Activated CD8-positive, alpha-beta memory T cell treated with anti-CD3 and anti-CD28 coated beads for 4 hours (primary cell): ENCODE data around the gene TLCD5.

Experiments
- DNase-seq, 2 donors: peaks; one replicate each; pipeline ENCODE4 v3.0.0-alpha.2; 2020; ENCODE audit warnings: low read depth in 2 of 2

TLCD5 gene

GRCh38 chr11:120324932-120325810, at the start of gene TLCD5:
TLCD5 (plus strand) TSS chr11:120325299; CDS start chr11:120327442, 2,143 bp downstream.
- no peak for DNase-seq

DNA sequence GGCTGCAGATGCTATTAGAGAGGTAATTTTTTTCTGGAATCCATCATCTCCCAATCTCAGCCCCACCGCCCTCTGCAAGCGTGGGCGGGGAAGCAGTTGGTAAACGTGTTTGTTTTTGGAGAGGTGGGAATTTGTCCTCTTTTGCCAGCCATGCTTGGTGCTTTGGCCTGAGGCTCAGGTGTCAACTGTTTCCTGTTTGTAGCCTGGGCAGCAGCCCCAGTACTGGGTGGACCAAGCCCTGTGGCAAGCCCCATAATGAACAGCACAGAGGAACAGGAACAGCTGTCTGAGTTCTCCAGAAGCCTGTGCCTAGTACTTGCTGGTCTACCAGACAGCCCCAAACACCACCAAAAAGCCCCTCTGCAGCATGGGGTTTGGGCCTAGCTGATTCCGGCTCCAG, 45.6 kb upstream of the TLCD5 start:
- no peak for DNase-seq

GRCh38 chr11:120280600-120281051, 44.5 kb upstream of the TLCD5 start:
- no peak for DNase-seq

GRCh38 chr11:120281143-120281795, 43.8 kb upstream of the TLCD5 start:
- no peak for DNase-seq

DNA sequence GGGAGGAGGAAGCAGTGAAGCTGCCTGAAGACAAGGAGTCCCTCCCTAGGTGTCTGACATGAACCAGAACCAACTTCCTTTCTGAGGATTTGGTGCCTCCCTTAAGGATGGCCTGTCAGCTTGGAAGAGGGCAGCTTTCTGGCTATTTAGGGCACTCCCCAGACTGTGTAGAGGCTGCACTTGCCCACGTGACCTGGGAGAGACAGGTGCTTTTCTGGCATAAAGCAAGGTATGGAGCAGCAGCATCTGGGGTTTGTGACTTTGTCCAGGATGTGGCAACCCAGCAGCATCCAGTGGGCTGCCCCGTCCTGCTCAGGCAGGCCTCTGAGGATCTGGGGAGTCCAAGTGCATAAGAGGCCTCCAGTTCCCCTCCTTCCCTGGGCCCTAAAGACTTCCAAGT, 42.0 kb upstream of the TLCD5 start:
- DNase-seq: no peak

- DNase-seq: no peak
Observed at GRCh38 chr11:120284272-120284671, 40.8 kb upstream of the TLCD5 start.

DNA sequence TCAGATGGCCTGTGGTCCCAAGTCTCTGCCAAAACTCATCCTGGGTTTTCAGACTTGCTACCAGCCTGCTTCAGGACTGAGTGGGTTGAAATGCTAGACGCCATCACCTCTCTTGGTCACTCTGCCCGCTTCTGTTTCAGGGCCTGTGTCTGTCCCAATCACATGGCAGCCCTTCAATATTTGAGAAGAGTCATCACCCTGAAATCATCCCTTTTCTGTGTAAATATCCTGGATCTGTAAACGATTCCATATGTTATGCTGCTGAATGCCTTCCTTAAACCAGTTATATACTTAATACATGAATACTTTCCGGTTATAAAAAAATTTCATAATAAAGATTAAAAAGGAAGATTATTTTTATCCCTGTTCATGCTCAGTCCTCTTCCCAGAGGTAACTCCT, 39.8 kb upstream of the TLCD5 start:
- DNase-seq: no peak

- no peak for DNase-seq
Observed at GRCh38 chr11:120288021-120288420, 37.1 kb upstream of the TLCD5 start.

DNA sequence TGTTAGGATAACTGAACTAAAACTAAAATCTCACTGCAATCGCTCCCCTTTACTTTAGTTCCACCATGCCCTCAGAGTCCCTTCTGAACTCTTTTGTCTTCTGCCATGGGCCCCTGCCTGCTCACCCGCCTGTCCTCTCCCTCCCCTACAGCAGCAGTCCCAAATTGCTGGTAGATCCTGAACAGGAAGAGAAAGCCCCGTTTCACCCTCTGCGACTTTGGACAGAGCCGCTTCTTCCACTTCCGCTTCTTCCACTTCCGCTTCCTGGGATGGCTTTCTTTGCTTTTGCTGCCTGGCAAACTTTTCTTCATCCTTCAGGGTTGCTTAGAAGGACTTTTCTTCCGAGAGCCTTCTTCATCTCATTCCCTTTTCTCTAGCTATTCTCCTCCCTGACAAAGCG, 35.7 kb upstream of the TLCD5 start:
- DNase-seq: no peak

DNA sequence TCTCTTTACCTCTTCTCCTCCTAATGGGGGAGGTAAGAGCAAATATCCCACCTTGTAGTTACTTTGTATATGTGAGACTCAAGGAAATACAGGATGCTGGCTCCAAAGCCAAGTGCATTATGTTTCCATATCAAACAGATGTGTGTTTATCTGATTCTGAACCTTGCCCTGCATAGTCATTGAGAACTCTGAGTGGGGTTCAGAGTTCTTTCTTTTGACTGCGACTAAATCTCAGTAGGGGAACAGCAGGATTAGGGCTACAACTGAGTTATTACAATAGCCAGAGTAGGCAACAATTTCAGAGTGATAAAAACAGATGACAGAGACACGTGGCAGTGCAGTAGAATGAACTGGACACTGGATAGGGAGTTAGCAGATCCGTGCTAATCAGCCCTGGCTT, 34.1 kb upstream of the TLCD5 start:
- DNase-seq: no peak

DNA sequence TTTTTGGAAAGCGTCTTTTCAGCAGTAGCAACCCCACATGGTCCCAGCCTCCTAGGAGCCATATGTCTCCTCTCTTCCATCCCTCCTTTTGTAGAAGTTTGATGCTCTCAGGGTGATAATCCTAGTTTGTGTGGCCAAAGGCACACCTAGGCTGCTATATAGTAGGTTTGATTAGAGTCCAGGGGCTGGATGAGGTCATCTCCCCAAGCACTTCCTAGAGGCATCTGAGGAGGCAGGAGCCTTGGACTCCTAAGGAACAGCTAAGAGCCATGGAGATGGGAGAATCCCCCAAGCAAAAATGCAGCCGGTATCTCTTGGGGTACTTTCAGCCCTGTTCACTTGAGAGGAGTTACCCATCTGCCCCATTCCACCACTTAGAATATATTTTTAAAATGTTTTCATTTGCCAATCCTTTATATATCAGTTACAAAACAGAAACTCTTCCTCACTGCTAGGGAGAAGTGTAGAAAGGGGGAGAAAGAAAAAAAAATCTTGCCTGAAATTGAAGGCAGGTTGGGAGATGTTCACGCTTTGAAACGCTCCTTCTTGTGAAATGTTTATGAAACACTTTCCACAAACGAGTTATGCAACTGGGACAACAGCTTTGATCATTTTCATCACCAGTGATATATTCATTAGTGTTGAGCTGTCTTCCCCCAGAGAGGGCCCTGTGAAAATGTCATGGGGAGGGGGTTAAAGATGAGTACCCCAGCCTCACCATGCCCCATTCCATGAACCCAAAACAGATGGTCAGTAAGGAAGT, 31.9 kb upstream of the TLCD5 start:
- no peak for DNase-seq

DNA sequence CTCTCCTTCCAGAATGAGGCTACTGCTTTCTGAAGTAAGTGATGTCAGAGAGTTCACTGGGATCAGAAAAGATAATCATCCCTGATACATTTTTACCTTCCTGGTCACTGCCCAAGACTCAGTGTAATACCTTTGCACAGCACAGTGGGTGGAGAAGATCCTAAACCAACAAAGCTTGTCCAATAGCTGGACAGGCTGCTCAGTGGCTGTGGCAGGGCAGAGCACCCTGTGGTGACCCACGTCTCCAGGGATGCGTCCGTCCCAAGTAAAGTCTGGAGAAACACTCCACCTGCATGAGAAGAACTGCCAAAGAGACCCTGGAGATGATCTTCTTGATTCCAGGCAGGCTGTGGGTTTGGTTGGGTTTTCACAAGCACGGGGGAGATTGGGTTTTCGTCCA, 31.0 kb upstream of the TLCD5 start:
- no peak for DNase-seq

DNA sequence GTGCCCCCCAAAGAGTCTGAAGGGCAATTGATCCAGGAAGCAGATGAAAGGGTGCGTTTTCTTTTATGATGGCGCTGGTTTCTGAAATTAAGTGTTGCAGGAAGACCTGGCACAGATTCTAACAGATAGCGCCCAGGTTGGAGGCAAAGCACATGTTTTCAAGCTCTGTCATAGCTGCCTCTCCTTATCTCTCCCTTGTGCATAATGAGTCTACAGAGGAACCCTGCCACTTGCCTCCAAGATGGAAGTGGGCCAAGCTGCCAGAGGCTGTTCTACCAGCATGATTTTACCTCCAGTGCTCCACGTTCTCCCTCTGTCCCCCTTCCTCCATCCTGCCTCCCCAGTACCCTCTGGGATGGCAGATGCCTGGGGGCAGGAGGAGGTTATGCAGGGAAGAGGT, 30.0 kb upstream of the TLCD5 start:
- DNase-seq: no peak

- DNase-seq: no peak
Observed at GRCh38 chr11:120296554-120296953, 28.5 kb upstream of the TLCD5 start.

DNA sequence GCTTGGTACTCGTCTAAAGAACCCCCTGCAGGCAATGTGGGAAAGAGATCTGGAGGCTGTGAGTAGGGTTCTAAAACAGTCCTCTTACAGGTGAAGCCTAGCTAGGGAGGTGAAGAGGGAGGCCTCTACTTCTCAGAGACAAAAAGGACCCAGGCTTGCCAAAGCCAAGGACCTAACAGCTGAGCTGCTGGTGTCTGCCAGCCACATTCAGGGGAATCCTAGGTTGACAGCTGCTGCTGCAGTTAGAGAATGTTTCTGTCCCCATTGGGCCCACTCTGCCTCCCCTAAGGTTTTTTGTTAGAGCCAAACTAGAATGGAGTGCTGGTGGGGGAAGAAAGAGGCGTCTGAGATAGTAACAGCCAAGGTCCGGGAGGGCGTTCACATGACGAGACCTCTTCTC, 26.6 kb upstream of the TLCD5 start:
- DNase-seq: no peak

DNA sequence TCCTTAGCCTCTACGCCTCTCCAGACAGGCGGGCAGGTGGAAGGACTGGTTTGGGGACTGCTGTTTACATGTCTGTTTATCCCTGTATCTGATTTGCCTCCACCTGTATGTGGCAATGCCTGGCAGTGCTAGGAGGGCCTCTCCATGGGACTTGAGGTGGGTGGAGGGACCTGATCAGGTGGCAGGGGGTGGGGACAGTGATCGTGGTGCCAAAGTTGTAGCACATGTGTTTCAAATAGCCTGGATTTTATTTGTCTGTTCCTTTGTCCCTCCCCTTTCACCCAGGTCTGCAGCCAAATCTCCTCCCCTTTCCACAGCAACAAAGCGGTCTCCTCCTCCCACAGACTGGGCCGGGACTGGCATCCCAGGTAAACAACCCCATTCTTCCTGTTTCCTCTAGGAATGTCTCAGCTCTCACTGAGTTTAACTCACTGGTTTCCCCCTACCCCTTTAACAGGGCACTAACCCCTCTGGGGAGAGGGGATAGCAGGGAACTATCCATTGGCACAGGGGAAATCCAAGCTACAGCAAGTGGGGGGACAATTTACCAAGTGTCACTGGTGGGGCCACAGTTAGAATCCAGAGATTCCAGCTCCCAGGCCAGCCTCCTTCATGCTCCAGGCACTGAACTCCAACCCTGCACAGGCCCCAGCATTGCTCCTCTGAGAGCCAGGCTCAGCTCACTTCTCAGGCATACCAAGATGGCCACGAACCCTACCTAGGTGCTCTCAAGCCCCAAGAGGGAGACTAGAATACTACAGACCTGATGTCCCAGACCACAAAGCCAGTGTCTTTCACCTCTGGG, 22.9 kb upstream of the TLCD5 start:
- no peak for DNase-seq

DNA sequence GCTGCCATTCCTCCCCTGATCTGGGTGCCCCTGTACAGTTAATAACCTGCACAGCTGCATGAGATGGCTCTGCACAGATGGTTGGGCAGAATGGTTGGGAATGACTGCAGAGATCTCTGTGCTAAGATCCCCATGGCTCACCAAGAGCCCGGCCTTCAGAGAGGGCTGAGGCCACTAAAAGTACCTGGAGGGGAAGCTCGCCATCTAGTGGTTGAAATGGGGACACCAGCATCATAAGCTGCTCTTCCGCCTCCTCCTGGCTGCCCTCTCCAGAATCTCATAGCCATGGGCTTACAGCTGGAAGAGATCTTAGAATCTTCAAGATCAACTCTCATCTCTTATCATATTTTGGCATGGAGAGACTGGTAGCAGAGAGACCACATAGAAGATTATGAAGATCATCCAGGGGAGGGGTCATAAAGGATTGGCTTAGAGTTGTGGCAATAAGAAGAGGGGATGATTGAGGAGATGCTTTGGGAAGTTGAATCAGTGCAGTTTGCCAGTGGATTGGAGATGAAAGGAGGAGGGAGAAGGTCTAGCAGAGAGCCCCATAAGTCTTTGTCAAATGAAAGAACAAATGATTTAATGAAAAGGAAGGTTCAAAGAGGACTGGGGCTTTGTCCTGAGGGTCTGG, 22.0 kb upstream of the TLCD5 start:
- DNase-seq: peak; percentile 11 to 48

- no peak for DNase-seq
Observed at GRCh38 chr11:120304526-120304925, 20.6 kb upstream of the TLCD5 start.

DNA sequence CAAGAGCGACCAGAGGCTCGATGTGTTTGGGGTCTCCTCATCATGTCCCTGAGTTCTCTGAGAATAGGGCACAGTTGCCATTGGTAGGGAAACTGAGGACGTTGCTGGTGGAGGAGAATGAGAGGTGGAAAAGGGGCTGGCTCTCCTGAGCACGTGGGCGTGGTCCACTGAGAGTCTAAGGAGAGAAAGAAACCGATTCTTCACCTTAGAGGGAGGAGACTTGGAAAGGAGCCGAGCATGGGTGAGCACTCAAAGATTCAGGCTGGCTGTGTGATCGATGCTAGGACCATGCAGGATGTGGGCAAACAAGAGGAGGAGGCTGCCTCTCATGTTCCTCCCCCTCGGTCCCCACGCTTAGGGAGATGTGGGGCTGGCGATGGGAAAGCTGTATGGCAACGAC, 19.8 kb upstream of the TLCD5 start:
- no peak for DNase-seq

DNA sequence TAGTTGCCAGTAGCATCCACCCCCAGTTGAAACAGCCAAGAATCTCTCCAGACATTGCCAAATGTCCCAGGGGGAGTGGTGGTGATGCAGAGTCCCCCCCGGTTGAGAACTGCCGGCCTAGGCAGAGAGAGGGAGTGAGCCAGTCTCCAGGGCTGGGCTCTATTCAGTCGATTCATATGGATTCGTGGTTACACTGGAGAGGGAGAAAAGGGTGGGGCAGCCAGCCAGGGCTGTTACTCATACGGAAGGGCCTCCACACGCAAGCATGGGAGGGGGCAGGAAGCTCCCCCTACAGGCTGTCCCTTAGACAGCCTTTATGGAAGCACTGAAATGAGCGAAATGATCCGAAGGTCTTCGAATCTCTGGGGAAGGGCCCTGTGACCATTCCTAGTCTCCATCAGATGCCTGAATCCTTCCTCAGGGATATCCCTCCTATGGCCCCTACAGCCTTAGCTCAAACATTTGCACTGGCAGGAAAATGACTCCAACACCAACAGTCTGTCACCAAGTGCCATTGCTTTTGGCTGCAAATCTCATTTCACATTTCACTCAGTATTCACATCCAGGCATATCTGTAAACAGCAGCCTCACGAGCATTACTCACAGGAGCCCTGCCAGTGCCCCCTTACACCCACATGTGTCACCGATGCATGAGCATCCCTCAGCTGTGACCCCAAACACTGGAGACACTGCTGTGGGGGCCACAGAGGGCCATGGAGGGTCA, 18.4 kb upstream of the TLCD5 start:
- no peak for DNase-seq

GRCh38 chr11:120307476-120307875, 17.6 kb upstream of the TLCD5 start:
- no peak for DNase-seq
